Stimulated activated naive B cell treated with anti-CD40 and anti-IgM and Interleukin-4, amounts not matched to agents 10 μg/mL and 1 μg/mL and 100 μg/mL, for 72 hours (primary cell): Measurements from ENCODE around the gene CYSTM1.
"Not testable (repeated sequence)": the region's sequence is repeated elsewhere in the genome, so short reads cannot be mapped to it uniquely, and the experiment has no call there.

Experiments used
- ATAC-seq, 2 donors: fragments of 150-1000 bp; cut with Tn5 transposase; replicated peaks; 2 replicates each; pipeline ENCODE4 v1.10.0; 2021; ENCODE audit warnings: moderate library complexity in 1 of 2
- DNase-seq: peaks from one replicate; pipeline ENCODE4 v3.0.0; 2021
- H3K27ac Mint-ChIP-seq: one replicate; pipeline ENCODE4 v1.8.0; 2022; ENCODE audit warnings: mild to moderate bottlenecking, mixed read lengths
- H3K27me3 Mint-ChIP-seq, 2 donors: one replicate each; pipeline ENCODE4 v1.8.0; 2022; ENCODE audit warnings: mixed read lengths in 2 of 2
- H3K36me3 Mint-ChIP-seq, 2 donors: one replicate each; pipeline ENCODE4 v1.8.0; 2022; ENCODE audit warnings: mixed read lengths in 2 of 2, mild to moderate bottlenecking in 1 of 2
- H3K4me1 Mint-ChIP-seq, 2 donors: one replicate each; pipeline ENCODE4 v1.8.0; 2022; ENCODE audit warnings: mixed read lengths in 2 of 2, mild to moderate bottlenecking in 1 of 2
- H3K4me3 Mint-ChIP-seq, 2 donors: one replicate each; pipeline ENCODE4 v1.8.0; 2022; ENCODE audit warnings: mild to moderate bottlenecking in 2 of 2, mixed read lengths in 2 of 2, moderate library complexity in 1 of 2
- H3K9me3 Mint-ChIP-seq, 2 donors: one replicate each; pipeline ENCODE4 v1.8.0; 2022; ENCODE audit warnings: mixed read lengths in 2 of 2, mild to moderate bottlenecking in 1 of 2

CYSTM1 gene

DNA sequence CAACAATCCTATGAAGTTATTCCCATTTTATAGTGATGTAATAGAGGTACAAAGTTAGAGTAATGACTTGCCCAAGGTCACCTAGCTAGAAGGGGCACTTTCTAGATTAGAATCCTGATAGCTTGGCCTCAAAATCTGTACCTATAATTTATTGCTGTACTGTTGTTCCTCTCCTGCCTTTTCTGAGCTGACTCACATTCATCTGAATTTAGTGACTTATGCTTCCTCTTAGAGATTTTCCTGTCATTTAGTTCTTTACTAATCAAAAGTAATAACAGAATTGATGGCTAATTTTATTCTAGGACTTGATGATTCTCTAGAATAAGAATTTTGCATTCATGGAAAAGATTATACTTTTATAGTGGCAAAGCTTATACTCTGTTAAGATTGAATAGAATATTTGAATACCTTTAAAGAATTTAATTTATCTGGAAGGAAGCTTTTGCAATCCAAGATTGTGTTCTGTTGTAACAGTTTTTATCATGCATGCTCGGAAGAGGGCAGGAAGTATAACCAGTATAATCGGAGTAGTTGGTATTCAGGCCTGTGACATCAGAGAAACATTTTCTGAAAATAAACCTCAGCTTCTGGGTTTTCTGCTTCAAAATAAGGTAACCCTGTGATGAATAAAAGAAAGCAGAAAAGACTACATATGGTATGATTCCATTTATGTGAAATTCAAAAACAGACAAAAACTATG is 21.3 kb downstream of the CYSTM1 start:
- ATAC-seq (no peak), DNase-seq (no peak)
- Mint-ChIP-seq H3K27ac (no peak overlapping the region), H3K4me1 (no peaks in the 10 kb centered on the region), H3K27me3 (peaks cover 0 to 2% of the 10 kb centered on the region in 2 donors), H3K9me3 (no peaks in the 10 kb centered on the region), H3K36me3 (peaks cover 15 to 25% of the 10 kb centered on the region in 2 donors), H3K4me3 (no peak overlapping the region)

GRCh38 chr5:140197023-140197422 is 22.0 kb downstream of the CYSTM1 start:
- peaks cover 0 to 6% of the 10 kb centered on the region in 2 donors for H3K27me3 Mint-ChIP-seq
- no peaks in the 10 kb centered on the region for H3K4me1 Mint-ChIP-seq
- H3K27ac Mint-ChIP-seq = no peak overlapping the region
- DNase-seq = no peak
- H3K4me3 Mint-ChIP-seq = no peak overlapping the region
- H3K36me3 Mint-ChIP-seq = peaks cover 19 to 29% of the 10 kb centered on the region in 2 donors
- ATAC-seq = no peak
- no peaks in the 10 kb centered on the region for H3K9me3 Mint-ChIP-seq

- not testable (repeated sequence) for H3K9me3 Mint-ChIP-seq, H3K4me3 Mint-ChIP-seq, DNase-seq, H3K27ac Mint-ChIP-seq, ATAC-seq, H3K27me3 Mint-ChIP-seq, H3K4me1 Mint-ChIP-seq
- peaks cover 19 to 33% of the 10 kb centered on the region in 2 donors for H3K36me3 Mint-ChIP-seq
Observed at GRCh38 chr5:140198915-140199314, 23.9 kb downstream of the CYSTM1 start.

DNA sequence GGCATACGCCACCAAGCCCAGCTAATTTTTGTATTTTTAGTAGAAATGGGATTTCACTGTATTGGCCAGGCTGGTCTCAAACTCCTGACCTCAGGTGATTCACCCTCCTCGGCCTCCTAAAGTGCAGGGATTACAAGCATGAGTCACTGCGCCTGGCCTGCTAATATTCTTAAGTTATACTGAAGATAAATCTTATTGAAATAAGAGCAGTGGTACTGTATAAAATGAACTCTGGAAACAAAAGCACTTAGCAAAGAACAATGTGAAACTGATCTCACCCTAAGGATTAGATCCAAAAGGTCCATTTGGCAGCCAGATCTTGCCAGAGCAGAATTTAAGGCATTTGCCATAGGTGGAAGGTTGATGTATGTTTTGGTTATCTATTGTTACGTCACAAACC is 27.1 kb downstream of the CYSTM1 start:
- Mint-ChIP-seq H3K4me1 (peaks cover 1% of the 10 kb centered on the region in 2 donors), H3K27ac (no peak overlapping the region), H3K27me3 (peaks cover 0 to 6% of the 10 kb centered on the region in 2 donors), H3K4me3 (no peak overlapping the region), H3K36me3 (peaks cover 26 to 46% of the 10 kb centered on the region in 2 donors), H3K9me3 (no peaks in the 10 kb centered on the region)
- ATAC-seq = no peak
- DNase-seq = no peak

DNA sequence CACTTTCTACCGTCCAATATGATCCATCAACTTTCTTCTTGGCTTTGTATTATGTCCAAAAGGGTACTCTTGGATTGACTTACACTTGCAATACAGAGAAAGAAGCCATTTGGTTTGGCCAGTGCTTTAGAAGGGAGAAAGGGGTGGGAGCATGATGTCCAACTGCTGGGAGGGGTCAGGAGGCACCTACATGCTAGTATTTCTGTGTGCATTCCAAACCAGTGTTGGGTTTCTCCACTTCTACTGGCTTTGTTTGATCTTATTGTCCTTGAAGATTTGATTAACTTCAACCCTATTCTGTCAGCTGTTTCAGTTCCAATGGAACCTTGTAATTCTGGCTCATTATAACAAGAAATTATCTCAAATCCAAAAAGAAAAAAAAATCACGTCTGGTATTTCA is 27.6 kb downstream of the CYSTM1 start:
- Mint-ChIP-seq H3K4me1 (peaks cover 5 to 6% of the 10 kb centered on the region in 2 donors), H3K27me3 (peaks cover 0 to 6% of the 10 kb centered on the region in 2 donors), H3K27ac (no peak overlapping the region), H3K4me3 (no peak overlapping the region), H3K36me3 (peaks cover 26 to 46% of the 10 kb centered on the region in 2 donors), H3K9me3 (no peaks in the 10 kb centered on the region)
- ATAC-seq (no peak), DNase-seq (no peak)

DNA sequence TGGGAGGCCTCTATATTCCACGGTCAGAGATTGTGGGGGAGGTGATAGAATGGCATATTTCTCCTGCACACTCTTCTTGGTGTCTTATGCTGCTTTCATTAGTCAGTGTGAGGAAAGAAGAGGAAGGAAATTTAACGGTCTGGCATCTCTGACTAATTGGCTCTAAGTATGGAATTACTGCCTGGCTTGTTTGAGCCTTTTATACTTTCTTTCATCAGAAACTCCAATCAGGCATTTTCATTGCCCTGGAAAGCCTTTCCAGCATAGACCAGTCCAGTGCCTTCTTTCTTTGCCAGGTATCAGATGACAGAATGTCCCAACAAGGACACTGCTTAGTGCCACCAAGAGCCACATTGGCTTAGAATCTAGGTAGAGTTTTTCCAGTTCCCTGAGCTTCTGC is 30.2 kb downstream of the CYSTM1 start:
- Mint-ChIP-seq H3K4me3 (no peak overlapping the region), H3K27ac (no peak overlapping the region)

GRCh38 chr5:140205952-140206351 is 31.0 kb downstream of the CYSTM1 start:
- H3K27ac Mint-ChIP-seq = no peak overlapping the region
- peaks cover 6 to 8% of the 10 kb centered on the region in 2 donors for H3K4me1 Mint-ChIP-seq
- ATAC-seq = no peak
- peaks cover 0 to 4% of the 10 kb centered on the region in 2 donors for H3K9me3 Mint-ChIP-seq
- H3K27me3 Mint-ChIP-seq = peaks cover 0 to 6% of the 10 kb centered on the region in 2 donors
- DNase-seq = no peak
- peaks cover 16 to 37% of the 10 kb centered on the region in 2 donors for H3K36me3 Mint-ChIP-seq
- H3K4me3 Mint-ChIP-seq = no peak overlapping the region

More for the DNA sequence above, 30.2 kb downstream of the CYSTM1 start:
- H3K4me1 Mint-ChIP-seq = peaks cover 6 to 8% of the 10 kb centered on the region in 2 donors
- H3K36me3 Mint-ChIP-seq = peaks cover 16 to 37% of the 10 kb centered on the region in 2 donors
- peaks cover 0 to 6% of the 10 kb centered on the region in 2 donors for H3K27me3 Mint-ChIP-seq
- DNase-seq = no peak
- ATAC-seq = no peak
- H3K9me3 Mint-ChIP-seq = peaks cover 0 to 4% of the 10 kb centered on the region in 2 donors

GRCh38 chr5:140207250-140207964 is 32.4 kb downstream of the CYSTM1 start:
- Mint-ChIP-seq H3K4me3 (no peak overlapping the region), H3K27me3 (no peaks in the 10 kb centered on the region), H3K4me1 (peaks cover 6 to 8% of the 10 kb centered on the region in 2 donors), H3K9me3 (peaks cover 0 to 4% of the 10 kb centered on the region in 2 donors), H3K27ac (no peak overlapping the region), H3K36me3 (peaks cover 9 to 33% of the 10 kb centered on the region in 2 donors)
- peak; percentile 50 to 71 for ATAC-seq
- no peak for DNase-seq

DNA sequence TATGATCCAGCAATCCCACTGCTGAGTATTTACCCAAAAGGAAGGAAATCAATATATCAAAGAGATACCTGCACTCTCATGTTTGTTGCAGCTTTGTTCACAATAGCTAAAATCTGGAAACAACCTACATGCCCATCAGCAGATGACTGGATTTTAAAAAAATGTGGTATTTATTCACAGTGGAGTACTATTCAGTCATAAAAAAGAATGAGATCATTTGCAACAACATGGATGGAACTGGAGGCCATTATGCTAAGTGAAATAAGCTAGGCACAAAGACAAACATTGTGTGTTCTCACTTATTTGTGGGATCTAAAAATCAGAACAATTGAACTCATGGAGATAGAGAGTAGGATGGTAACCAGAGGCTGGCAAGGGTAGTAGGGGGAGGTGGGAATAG is 33.1 kb downstream of the CYSTM1 start:
- Mint-ChIP-seq H3K36me3 (peaks cover 9 to 32% of the 10 kb centered on the region in 2 donors), H3K27me3 (no peaks in the 10 kb centered on the region), H3K9me3 (peaks cover 0 to 4% of the 10 kb centered on the region in 2 donors), H3K4me3 (no peak overlapping the region), H3K4me1 (peaks cover 6 to 8% of the 10 kb centered on the region in 2 donors), H3K27ac (no peak overlapping the region)
- DNase-seq (no peak), ATAC-seq (no peak)

- no peak for DNase-seq
- Mint-ChIP-seq H3K4me3 (no peak overlapping the region), H3K27ac (no peak overlapping the region), H3K27me3 (no peaks in the 10 kb centered on the region), H3K36me3 (peaks cover 0 to 7% of the 10 kb centered on the region in 2 donors), H3K4me1 (no peaks in the 10 kb centered on the region), H3K9me3 (no peaks in the 10 kb centered on the region)
- peak in 1 of 2 donors; percentile 59 for ATAC-seq
Observed at GRCh38 chr5:140213370-140213983, 38.5 kb downstream of the CYSTM1 start.

DNA sequence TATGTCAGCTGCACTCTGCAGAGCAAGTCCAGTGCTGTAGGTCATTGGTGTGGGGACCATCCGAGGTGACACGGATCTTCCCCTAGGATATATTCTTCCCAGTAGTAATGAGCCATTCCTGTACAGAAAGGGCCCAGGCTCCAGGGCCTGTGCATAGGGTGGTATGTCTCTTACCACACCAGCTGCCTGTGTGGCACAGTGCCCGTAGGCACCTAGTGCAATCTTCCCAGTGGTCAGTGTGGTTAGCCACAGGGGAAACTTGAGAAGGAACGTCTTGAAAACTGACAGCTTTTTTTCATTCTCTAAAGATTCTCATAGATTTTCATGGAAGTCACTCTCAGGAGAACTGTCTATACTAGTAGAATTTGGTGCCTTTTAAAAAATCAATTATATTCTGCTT is 39.8 kb downstream of the CYSTM1 start:
- H3K27me3 Mint-ChIP-seq = no peaks in the 10 kb centered on the region
- no peak overlapping the region for H3K4me3 Mint-ChIP-seq
- H3K4me1 Mint-ChIP-seq = peaks cover under 1 to 2% of the 10 kb centered on the region in 2 donors
- no peaks in the 10 kb centered on the region for H3K9me3 Mint-ChIP-seq
- DNase-seq (no peak), ATAC-seq (no peak)
- no peak overlapping the region for H3K27ac Mint-ChIP-seq
- H3K36me3 Mint-ChIP-seq = peaks cover 0 to 3% of the 10 kb centered on the region in 2 donors

GRCh38 chr5:140215276-140215675 is 40.3 kb downstream of the CYSTM1 start:
- peaks cover 0 to 3% of the 10 kb centered on the region in 2 donors for H3K36me3 Mint-ChIP-seq
- H3K4me3 Mint-ChIP-seq = no peak overlapping the region
- DNase-seq (no peak), ATAC-seq (no peak)
- peaks cover 5 to 7% of the 10 kb centered on the region in 2 donors for H3K4me1 Mint-ChIP-seq
- no peaks in the 10 kb centered on the region for H3K27me3 Mint-ChIP-seq
- H3K9me3 Mint-ChIP-seq = no peaks in the 10 kb centered on the region
- no peak overlapping the region for H3K27ac Mint-ChIP-seq

- Mint-ChIP-seq H3K4me3 (no peak overlapping the region), H3K27ac (no peak overlapping the region), H3K27me3 (no peaks in the 10 kb centered on the region), H3K4me1 (peaks cover 14 to 19% of the 10 kb centered on the region in 2 donors), H3K36me3 (peaks cover 2 to 6% of the 10 kb centered on the region in 2 donors), H3K9me3 (no peaks in the 10 kb centered on the region)
- ATAC-seq (no peak), DNase-seq (no peak)
Observed at GRCh38 chr5:140216478-140217074, 41.6 kb downstream of the CYSTM1 start.

GRCh38 chr5:140217299-140218026 is 42.5 kb downstream of the CYSTM1 start:
- DNase-seq (no peak), ATAC-seq (no peak)
- peaks cover 19 to 25% of the 10 kb centered on the region in 2 donors for H3K4me1 Mint-ChIP-seq
- peaks cover 2 to 11% of the 10 kb centered on the region in 2 donors for H3K36me3 Mint-ChIP-seq
- H3K4me3 Mint-ChIP-seq = no peak overlapping the region
- no peaks in the 10 kb centered on the region for H3K9me3 Mint-ChIP-seq
- H3K27me3 Mint-ChIP-seq = no peaks in the 10 kb centered on the region
- H3K27ac Mint-ChIP-seq = no peak overlapping the region
